SKM-1 (cell line): ENCODE measurements around the gene ARHGEF12.

Source experiments
- DNase-seq: peaks from one replicate; lab custom pipeline; 2025; ENCODE audit not compliant: unreplicated experiment; lab: John Stamatoyannopoulos, UW

The ARHGEF12 gene

DNA sequence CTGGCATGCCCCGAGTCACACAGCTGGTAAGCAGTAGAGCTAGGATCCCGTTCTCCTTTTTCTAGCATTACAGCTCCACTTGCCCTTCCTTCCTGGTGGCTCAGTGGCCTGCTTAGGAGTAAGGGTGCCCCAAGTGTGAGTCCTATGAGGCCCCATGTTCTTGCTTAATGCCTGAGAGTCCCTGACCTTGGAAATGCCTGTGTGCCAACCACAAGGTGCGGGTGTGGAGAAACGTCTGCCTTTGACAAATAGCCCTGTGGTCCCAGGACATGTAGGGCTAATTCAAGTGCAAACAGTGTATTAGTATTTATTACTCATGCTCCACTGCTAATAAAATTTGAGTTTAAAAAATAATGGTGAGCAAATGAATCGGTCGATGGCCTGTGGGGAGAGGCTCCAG, 193.7 kb downstream of the ARHGEF12 start:
- DNase-seq = no peak

GRCh38 chr11:120532082-120532831, 196.0 kb downstream of the ARHGEF12 start:
- no peak for DNase-seq

DNA sequence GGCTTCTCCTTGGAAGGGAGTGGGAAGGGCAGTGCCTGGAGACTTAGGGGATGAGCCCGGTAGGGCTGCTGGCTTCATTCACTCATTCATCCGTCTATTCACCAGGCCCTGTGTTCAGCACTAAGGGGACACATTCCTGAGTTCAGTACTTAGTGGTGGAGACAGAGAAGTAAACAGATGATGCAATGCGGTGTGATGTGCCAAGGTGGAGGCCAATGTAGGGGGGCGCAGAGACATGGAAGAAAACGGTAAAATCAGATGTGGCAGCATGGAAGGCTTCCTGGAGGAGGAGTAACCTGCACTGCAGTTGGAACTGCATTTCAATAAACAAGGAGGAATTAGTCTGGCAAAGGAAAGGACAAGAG, 196.6 kb downstream of the ARHGEF12 start:
- DNase-seq = no peak

- no peak for DNase-seq
Observed at GRCh38 chr11:120536091-120536796, 200.0 kb downstream of the ARHGEF12 start.

- no peak for DNase-seq
Observed at GRCh38 chr11:120536797-120537169, 200.6 kb downstream of the ARHGEF12 start.

GRCh38 chr11:120537996-120538395, 201.8 kb downstream of the ARHGEF12 start:
- DNase-seq = no peak

DNA sequence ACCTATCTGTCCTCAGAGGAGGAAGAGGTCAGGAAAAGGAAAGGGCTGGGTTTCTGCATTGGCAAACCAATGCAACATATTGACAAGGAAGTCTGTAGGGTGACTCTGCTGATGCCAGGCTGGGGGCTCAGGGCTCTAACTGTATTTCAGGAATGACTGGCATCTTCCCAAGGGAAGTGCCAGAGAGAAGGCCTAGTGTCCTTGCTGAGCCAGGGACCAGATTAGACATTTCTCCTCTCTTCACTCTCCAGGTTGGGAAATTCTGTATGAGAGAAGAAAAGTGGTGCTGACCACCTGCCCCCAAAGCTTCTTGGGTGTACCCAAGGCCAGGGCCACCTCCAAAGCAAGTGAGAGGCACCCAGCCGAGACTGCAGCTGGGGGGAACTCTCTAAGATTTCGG, 202.5 kb downstream of the ARHGEF12 start:
- DNase-seq = no peak
